ENCODE data around the gene PNPLA7. TPM values are rescaled to one million over a fixed set of nuclear protein-coding genes. Genes with fewer than 3 reads are reported as not detected.

The PNPLA7 gene
- total RNA-seq, 1 experiment from 2014 or later, result 1.8 TPM

DNA sequence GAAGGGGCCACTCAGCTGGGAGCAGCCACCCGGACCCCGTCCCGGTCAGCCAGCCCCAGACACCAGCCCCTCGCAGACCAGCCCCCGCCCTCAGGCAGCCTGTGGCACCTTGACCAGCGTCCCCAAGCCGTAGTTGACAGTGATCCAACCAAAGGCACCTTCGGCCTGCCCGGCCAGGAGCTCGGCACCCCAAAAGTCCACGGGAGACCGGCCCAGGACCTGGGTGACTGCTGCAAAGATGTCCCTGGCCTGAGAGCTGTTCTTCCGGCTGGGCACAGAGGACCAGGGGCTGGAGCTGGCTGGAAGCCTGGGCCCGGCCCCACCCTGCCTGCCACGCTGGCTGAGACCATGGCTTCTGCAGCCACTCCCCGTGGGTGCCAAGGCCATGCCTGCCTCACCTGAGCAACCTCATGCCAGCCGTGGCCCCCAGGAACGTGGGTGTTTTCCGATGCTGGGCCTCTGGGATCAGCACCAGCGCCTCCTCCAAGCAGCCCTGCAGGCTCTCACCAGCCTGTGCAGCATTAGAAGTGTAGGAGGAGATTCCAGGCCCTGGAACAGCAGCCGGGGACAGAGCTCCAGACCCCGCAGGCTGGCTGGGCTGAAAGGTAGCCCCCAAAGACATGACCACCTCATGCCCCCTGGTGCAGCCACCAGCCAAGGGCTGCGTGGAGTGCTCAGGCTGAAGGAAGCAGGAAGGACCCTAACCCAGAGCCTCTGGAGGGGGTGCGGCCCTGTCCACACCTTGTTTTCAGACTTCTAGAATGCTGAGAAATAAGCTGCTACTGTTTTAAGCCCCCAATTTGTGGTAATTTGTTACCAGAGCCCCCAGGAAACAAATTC is 113.2 kb downstream of the PNPLA7 start:
- no peaks in the 10 kb centered on the region for H3K79me2 ChIP-seq (ENCODE audit: insufficient read depth, low read length)
- ChIA-PET CTCF (no interaction called here), RAD21 (ENCODE audit: low non-redundant PET in 1 of 2, low total read pairs in 2 of 2, uncharacterized antibody in 2 of 2, unreplicated experiment in 2 of 2) (no interaction called here), POLR2A (no interaction called here)
- H3K4me3 ChIP-seq (replicated peaks in 1 of 2; ENCODE audit: low read depth in 1 of 2, low read length in 2 of 2), result no peak overlapping the region
- H3K4me1 ChIP-seq (ENCODE audit: control insufficient read depth in 1 of 2, insufficient read depth in 2 of 2, low read length in 2 of 2), result peaks cover 30 to 42% of the 10 kb centered on the region in 2 experiments
- peak overlapping the region; percentile 79; the same call in 1 of the 2 replicates for H3K27ac ChIP-seq (ENCODE audit: low read depth, low read length)
- TF ChIP-seq SRF (IDR thresholded peaks at IDR 0.05; ENCODE audit: low read depth) (no peak), FOSL1 (IDR thresholded peaks at IDR 0.05; ENCODE audit: low read depth) (no peak), RAD21 (IDR thresholded peaks at IDR 0.05; ENCODE audit: low read depth) (no peak), JUND (IDR thresholded peaks at IDR 0.05) (no peak), CEBPB (IDR thresholded peaks at IDR 0.05; ENCODE audit: low read depth) (no peak), EGR1 (IDR thresholded peaks at IDR 0.05; ENCODE audit: low read depth) (no peak), ELF1 (IDR thresholded peaks at IDR 0.05; ENCODE audit: borderline replicate concordance, low read depth) (no peak), EZH2 (IDR thresholded peaks at IDR 0.05) (no peak)
- TF ChIP-seq, protein P1, sequence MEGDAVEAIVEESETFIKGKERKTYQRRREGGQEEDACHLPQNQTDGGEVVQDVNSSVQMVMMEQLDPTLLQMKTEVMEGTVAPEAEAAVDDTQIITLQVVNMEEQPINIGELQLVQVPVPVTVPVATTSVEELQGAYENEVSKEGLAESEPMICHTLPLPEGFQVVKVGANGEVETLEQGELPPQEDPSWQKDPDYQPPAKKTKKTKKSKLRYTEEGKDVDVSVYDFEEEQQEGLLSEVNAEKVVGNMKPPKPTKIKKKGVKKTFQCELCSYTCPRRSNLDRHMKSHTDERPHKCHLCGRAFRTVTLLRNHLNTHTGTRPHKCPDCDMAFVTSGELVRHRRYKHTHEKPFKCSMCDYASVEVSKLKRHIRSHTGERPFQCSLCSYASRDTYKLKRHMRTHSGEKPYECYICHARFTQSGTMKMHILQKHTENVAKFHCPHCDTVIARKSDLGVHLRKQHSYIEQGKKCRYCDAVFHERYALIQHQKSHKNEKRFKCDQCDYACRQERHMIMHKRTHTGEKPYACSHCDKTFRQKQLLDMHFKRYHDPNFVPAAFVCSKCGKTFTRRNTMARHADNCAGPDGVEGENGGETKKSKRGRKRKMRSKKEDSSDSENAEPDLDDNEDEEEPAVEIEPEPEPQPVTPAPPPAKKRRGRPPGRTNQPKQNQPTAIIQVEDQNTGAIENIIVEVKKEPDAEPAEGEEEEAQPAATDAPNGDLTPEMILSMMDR (IDR thresholded peaks at IDR 0.05 in 2 of 3, conservative IDR thresholded peaks at IDR 0.05 in 1 of 3; ENCODE audit: borderline replicate concordance in 1 of 3, insufficient read depth in 1 of 3, low read depth in 2 of 3, low read length in 2 of 3), result no peak
- TF ChIP-seq, protein P2, sequence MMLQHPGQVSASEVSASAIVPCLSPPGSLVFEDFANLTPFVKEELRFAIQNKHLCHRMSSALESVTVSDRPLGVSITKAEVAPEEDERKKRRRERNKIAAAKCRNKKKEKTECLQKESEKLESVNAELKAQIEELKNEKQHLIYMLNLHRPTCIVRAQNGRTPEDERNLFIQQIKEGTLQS (IDR thresholded peaks at IDR 0.05), result no peak
- TF ChIP-seq, protein P3, sequence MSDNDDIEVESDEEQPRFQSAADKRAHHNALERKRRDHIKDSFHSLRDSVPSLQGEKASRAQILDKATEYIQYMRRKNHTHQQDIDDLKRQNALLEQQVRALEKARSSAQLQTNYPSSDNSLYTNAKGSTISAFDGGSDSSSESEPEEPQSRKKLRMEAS (IDR thresholded peaks at IDR 0.05), result no peak
- TF ChIP-seq, protein P4, sequence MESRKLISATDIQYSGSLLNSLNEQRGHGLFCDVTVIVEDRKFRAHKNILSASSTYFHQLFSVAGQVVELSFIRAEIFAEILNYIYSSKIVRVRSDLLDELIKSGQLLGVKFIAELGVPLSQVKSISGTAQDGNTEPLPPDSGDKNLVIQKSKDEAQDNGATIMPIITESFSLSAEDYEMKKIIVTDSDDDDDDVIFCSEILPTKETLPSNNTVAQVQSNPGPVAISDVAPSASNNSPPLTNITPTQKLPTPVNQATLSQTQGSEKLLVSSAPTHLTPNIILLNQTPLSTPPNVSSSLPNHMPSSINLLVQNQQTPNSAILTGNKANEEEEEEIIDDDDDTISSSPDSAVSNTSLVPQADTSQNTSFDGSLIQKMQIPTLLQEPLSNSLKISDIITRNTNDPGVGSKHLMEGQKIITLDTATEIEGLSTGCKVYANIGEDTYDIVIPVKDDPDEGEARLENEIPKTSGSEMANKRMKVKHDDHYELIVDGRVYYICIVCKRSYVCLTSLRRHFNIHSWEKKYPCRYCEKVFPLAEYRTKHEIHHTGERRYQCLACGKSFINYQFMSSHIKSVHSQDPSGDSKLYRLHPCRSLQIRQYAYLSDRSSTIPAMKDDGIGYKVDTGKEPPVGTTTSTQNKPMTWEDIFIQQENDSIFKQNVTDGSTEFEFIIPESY (IDR thresholded peaks at IDR 0.05; ENCODE audit: extremely low read depth, insufficient replicate concordance, low read length), result no peak
- no peaks in the 10 kb centered on the region for H3K9me3 ChIP-seq (ENCODE audit: control insufficient read depth in 1 of 2, insufficient read depth in 1 of 2, low read depth in 1 of 2, low read length in 2 of 2)
- no peaks in the 10 kb centered on the region for H4K20me1 ChIP-seq (ENCODE audit: insufficient read depth)
- H3K9me2 ChIP-seq (ENCODE audit: insufficient read depth), result no peaks in the 10 kb centered on the region
- no peaks in the 10 kb centered on the region for H3K36me3 ChIP-seq (ENCODE audit: control insufficient read depth in 1 of 2, insufficient read depth in 2 of 2, low read length in 2 of 2)
- no peak overlapping the region for H2AFZ ChIP-seq (ENCODE audit: low read depth, low read length, poor library complexity, severe bottlenecking)
- DNase-seq (ENCODE audit: low read depth, low spot score) (no peak), ATAC-seq (no peak)
- peak overlapping the region; percentile 46; the same call in 1 of the 2 replicates for H3K9ac ChIP-seq (ENCODE audit: low read length)
- no TSS peak for BruUV-seq (replicated peaks)
- peak overlapping the region; percentile 70 for H3K4me2 ChIP-seq (ENCODE audit: low read length)
- H3K27me3 ChIP-seq (ENCODE audit: insufficient read depth, low read length), result no peaks in the 10 kb centered on the region
- intact Hi-C loops (cut with micrococcal nuclease), result no loop called here
